GM23248 (cell line): ENCODE measurements around the gene CSTPP1.

ENCODE experiments used
- EZH2 ChIP-seq: fragments of 200-600 bp; sonication (generic); IDR thresholded peaks from 2 replicates; pipeline ENCODE4 v1.6.1; 2018; ENCODE audit warnings: antibody characterized with exemption, mild to moderate bottlenecking; ENCODE audit not compliant: insufficient read depth, poor library complexity, severe bottlenecking
- EZH2phosphoT487 ChIP-seq: fragments of 200-600 bp; sonication (generic); IDR thresholded peaks from 2 replicates; pipeline ENCODE4 v1.6.1; 2018; ENCODE audit warnings: antibody characterized with exemption, moderate library complexity, mild to moderate bottlenecking, low read depth; ENCODE audit not compliant: insufficient read depth

GRCh38 chr11:46972343-46972742 lies 35.8 kb downstream of the CSTPP1 start:
- TF ChIP-seq EZH2, result no peak
- TF ChIP-seq EZH2phosphoT487, result no peak
